Myocyte (in vitro differentiated cells): ENCODE results near the gene TFF3. TPM values are rescaled to one million over a fixed set of nuclear protein-coding genes. Genes with fewer than 3 reads are reported as not detected.

Experiments
- DNase-seq: peaks from one replicate; pipeline ENCODE4 v3.0.0-alpha.2; 2012; ENCODE audit warnings: low read depth
- total RNA-seq: library from RNA; depleted of rRNA; stranded (reverse); fragments of >200 nt; gene quantifications from 2 replicates; pipeline ENCODE4 v1.2.3, GENCODE V29; 2014

The TFF3 gene
- total RNA-seq, 1 donor from 2014 or later: 0.83 TPM

GRCh38 chr21:42272984-42273600, 42.1 kb downstream of the TFF3 start:
- DNase-seq: no peak

DNA sequence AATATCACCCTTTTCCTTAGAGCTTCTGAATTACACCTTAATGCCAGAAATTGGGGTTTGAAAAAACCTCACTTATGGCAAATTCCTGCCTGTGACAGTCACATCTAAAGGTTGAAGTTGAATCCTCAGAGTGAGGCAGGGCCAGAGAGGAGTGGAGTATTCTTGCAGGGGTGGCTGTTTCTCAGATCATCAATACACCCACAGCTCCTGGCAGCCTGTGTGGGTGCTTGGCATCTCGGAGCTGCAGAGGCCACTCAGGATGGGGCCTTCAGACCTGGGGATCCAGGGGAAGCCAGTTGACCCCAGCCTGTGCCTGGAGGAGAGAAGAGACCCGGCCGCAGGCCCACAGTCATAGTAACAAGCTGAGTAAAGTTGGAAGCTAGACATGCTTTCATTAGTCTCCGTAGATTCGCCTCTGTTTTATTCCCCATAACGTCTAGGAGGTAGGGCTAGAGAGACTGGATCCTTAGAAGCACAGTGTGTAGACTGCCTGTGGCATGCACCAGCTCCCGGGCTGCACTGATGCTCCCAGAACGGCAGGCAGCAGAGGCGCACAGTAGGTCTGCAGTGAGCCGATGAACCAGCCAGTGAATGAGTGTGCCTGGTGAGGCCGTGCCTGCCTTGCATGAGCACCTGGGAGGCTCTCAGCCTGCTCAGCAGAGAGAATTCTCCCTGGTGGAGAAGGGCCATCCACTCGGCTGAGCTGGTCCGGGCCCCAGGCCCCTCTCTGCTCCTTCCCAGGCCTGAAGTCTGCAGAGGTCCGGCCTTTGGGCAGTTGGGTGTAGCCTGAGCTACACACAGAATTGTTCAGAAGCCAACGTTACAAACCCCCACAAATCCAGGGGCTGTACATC, 42.9 kb downstream of the TFF3 start:
- no peak for DNase-seq

GRCh38 chr21:42271065-42271464, 44.1 kb downstream of the TFF3 start:
- no peak for DNase-seq

GRCh38 chr21:42269386-42269785, 45.8 kb downstream of the TFF3 start:
- DNase-seq: no peak

GRCh38 chr21:42266971-42267556, 48.1 kb downstream of the TFF3 start:
- DNase-seq: no peak

- DNase-seq: no peak
Observed at GRCh38 chr21:42265231-42265812, 49.9 kb downstream of the TFF3 start.

DNA sequence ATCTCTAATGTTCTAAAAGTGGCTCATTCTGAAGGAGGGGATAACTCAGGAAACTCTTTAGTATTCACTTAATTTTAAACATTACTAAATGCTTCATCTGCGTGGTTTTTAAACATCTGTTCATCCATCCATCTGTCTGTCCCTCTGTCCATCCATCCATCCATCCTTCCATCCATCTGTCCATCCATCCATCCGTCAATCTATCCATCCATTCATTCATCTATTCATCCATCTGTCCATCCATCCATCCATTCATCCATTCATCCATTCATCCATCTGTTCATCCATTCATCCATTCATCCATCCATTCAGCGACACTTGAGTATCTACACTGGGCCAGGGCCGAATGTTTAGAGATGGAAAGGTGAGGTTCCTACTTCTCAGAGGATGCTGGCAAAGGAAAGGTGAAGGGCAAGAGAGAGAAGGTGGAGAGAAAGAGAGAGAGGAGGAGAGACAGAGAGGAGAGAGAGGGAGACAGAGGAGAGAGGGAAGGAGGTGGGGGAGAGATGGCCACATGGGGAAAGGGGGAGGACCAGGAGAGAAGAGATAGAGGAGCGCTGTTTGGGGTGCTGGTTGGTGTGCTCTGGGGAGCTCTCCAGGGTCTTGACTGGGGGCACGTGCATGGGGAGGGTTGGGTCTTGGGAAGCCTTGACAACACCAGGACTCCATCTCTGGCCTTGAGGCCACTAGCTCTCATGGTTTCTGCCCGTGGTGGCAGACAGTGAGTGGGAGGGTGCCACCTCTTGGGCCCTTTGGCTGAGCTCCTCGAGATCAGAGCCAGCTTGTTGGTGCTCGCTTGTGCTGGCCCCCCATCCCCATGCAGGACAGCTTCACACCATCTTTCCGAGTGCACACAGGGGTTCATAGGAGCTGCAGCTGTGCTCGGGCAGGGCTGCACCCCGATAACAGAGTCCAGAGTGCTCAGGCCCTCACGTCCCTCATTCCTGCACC, 50.7 kb downstream of the TFF3 start:
- no peak for DNase-seq

DNA sequence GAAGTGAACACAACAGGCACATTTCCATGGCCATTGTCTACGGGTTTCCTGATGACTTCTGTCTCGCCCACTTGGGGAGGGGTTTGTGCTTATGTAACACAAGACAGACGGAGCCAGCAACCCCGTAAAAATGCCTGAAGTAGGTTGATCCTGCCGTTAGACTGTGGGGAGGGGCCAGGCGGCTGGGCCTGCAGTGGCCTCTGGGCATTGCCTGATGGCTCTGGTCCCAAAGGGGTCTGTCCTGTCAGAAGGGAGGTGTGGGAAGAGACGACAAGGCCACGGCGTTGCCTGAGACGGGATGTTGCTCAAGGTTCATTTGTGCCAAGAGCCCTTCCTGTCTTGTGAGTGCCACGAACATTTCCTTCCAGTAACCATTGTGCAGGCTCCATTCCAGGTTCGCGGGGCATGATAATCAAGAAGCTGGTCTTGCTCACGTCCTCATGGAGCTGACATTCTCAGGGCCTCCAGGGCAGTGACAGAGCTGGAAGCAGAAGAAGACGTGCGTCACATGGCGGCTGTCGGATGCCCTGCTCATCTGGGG, 51.5 kb downstream of the TFF3 start:
- DNase-seq: no peak

GRCh38 chr21:42262831-42263231, 52.4 kb downstream of the TFF3 start:
- DNase-seq: peak; percentile 3

DNA sequence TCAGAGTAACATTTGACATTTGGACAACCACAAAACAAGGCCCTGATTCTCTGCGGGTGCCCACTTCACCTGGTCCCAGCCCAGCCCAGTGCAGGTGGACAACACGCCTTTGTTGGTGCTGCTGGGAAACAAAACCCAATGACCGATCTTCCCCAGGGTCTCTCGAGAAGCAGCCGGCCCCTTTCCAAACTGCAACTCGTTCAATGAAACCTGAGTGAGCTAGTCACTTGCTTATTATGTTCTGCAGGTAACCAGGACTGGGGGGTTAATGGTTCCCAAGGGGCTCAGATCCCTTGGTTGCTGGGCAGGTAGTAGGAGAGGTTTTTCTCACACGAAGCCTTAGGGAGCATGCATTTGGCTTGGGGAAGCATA, 53.4 kb downstream of the TFF3 start:
- DNase-seq: no peak

Other genes starting within 250 kb of the TFF3 start
- gene UMODL1, start 244.1 kb downstream of the TFF3 start, total RNA-seq: not detected in 2 replicates
- 0.57 and 1.2 TPM in 2 replicates for gene ABCG1, start 96.3 kb downstream of the TFF3 start, total RNA-seq
- gene TFF2, start 35.6 kb upstream of the TFF3 start, total RNA-seq: not detected in 2 replicates
- gene TFF1, start 51.1 kb upstream of the TFF3 start, total RNA-seq: not detected in 2 replicates
- gene TMPRSS3, start 80.6 kb upstream of the TFF3 start, total RNA-seq: not detected in 2 replicates
- not detected in 2 replicates for gene UBASH3A, start 88.5 kb upstream of the TFF3 start, total RNA-seq
- gene RSPH1, start 180.8 kb upstream of the TFF3 start, total RNA-seq: not detected in 2 replicates
- gene SLC37A1, start 198.4 kb upstream of the TFF3 start, total RNA-seq: not detected in 2 replicates